Keratinocyte (primary cell): ENCODE results near the gene HEXB. TPM values are rescaled to one million over a fixed set of nuclear protein-coding genes. Genes with fewer than 3 reads are reported as not detected.
A peak's percentile ranks its signal among the peaks of the same experiment; 100 is the strongest.

ENCODE experiments used
- DNase-seq: peaks from one replicate; pipeline ENCODE4 v3.0.0-alpha.2; 2011; ENCODE audit warnings: low read depth, missing footprints, low spot score
- FAIRE-seq: peaks from 2 replicates; lab custom pipeline; 2011; peaks lifted over from hg19 to GRCh38; lab: Jason Lieb, UNC
- H2AFZ ChIP-seq: 2 replicates; pipeline ENCODE4 v1.6.0; 2012; ENCODE audit warnings: low read length, control low read depth, inconsistent platforms; ENCODE audit not compliant: control insufficient read depth
- H3K27ac ChIP-seq: 2 replicates; pipeline ENCODE4 v1.5.1; 2011; ENCODE audit warnings: low read length; ENCODE audit not compliant: control insufficient read depth, insufficient read depth
- H3K27me3 ChIP-seq: 3 replicates; pipeline ENCODE4 v1.6.0; 2011; ENCODE audit warnings: low read length; ENCODE audit not compliant: control insufficient read depth, insufficient read depth; ENCODE audit errors: extremely low read depth
- H3K36me3 ChIP-seq, 2 experiments: 2 replicates in 1 of 2; 3 replicates in 1 of 2; pipeline ENCODE4 v1.5.1; 2011; ENCODE audit warnings: low read length in 2 of 2, mild to moderate bottlenecking in 1 of 2; ENCODE audit not compliant: control insufficient read depth in 2 of 2, insufficient read depth in 2 of 2; ENCODE audit errors: extremely low read depth in 1 of 2
- H3K4me1 ChIP-seq: 3 replicates; pipeline ENCODE4 v1.5.1; 2011; ENCODE audit warnings: low read length; ENCODE audit not compliant: control insufficient read depth, insufficient read depth; ENCODE audit errors: extremely low read depth
- H3K4me2 ChIP-seq: 3 replicates; pipeline ENCODE4 v1.6.0; 2011; ENCODE audit warnings: low read depth, low read length; ENCODE audit not compliant: control insufficient read depth, insufficient read depth; ENCODE audit errors: extremely low read depth
- H3K4me3 ChIP-seq, 3 experiments: fragments of 200-600 bp in 1 of 3; sonication (generic) in 1 of 3; 2 replicates in 2 of 3; 3 replicates in 1 of 3; pipeline ENCODE4 v1.5.1; 2011 to 2016; ENCODE audit warnings: low read length in 3 of 3, mild to moderate bottlenecking in 3 of 3, control low read depth in 2 of 3, inconsistent platforms in 1 of 3, low read depth in 1 of 3, mixed read lengths in 1 of 3, mixed run types in 1 of 3, moderate library complexity in 1 of 3; ENCODE audit not compliant: control insufficient read depth in 2 of 3, insufficient read depth in 2 of 3; ENCODE audit errors: extremely low read depth in 1 of 3
- H3K79me2 ChIP-seq: 2 replicates; pipeline ENCODE4 v1.6.0; 2012; ENCODE audit warnings: low read length; ENCODE audit not compliant: control insufficient read depth, insufficient read depth
- H3K9ac ChIP-seq: 3 replicates; pipeline ENCODE4 v1.6.0; 2011; ENCODE audit warnings: low read length; ENCODE audit not compliant: control insufficient read depth, insufficient read depth; ENCODE audit errors: extremely low read depth
- H3K9me1 ChIP-seq: 3 replicates; pipeline ENCODE4 v1.6.0; 2011; ENCODE audit warnings: low read length; ENCODE audit not compliant: control insufficient read depth, insufficient read depth; ENCODE audit errors: extremely low read depth
- H3K9me3 ChIP-seq: 2 replicates; pipeline ENCODE4 v1.5.1; 2012; ENCODE audit warnings: low read depth, low read length; ENCODE audit not compliant: control insufficient read depth
- H4K20me1 ChIP-seq: 3 replicates; pipeline ENCODE4 v1.6.0; 2011; ENCODE audit warnings: low read length; ENCODE audit not compliant: control insufficient read depth, insufficient read depth; ENCODE audit errors: extremely low read depth
- CTCF ChIP-seq, 3 experiments: IDR thresholded peaks in 1 of 3; conservative IDR thresholded peaks in 1 of 3; optimal IDR thresholded peaks in 1 of 3; 2 replicates in 2 of 3; 3 replicates in 1 of 3; pipeline versions ENCODE3 to v1.5.1; 2011; ENCODE audit warnings: low read length in 3 of 3, mild to moderate bottlenecking in 3 of 3, moderate library complexity in 2 of 3, control low read depth in 1 of 3, inconsistent platforms in 1 of 3; ENCODE audit not compliant: insufficient read depth in 2 of 3; ENCODE audit errors: extremely low read depth in 1 of 3
- EZH2 ChIP-seq: IDR thresholded peaks from one replicate; pipeline ENCODE4 v1.6.1; 2012; ENCODE audit warnings: inconsistent platforms, mild to moderate bottlenecking, low read length, moderate library complexity
- dilution Hi-C: fragments of 300-500 bp; cut with MboI; formaldehyde crosslinking; loops from one replicate; pipeline ENCODE4 v1.7.0; 2020; ENCODE audit warnings: low sequenced_read_pairs; ENCODE audit not compliant: extremely low pct_ligation_motif_present
- polyA plus RNA-seq, 5 experiments: library from polyadenylated mRNA; depleted of rRNA in 3 of 5; stranded (reverse) in 3 of 5; stranded (forward) in 1 of 5; unstranded in 1 of 5; fragments of >200 nt; gene quantifications; 1 replicate in 1 of 5; 2 replicates in 3 of 5; 3 replicates in 1 of 5; pipeline versions ENCODE4 v1.2.1 to v1.2.3, GENCODE V29; 2011 to 2012; ENCODE audit warnings: missing spikeins in 2 of 5, low read depth in 1 of 5, low replicate concordance in 1 of 5

HEXB gene
- polyA plus RNA-seq, 1 donor (not counting 4 experiments of a cell fraction or from before 2014, with no cell fraction given) = 192 TPM

GRCh38 chr5:74686962-74687751, 2.1 kb downstream of the HEXB start:
- dilution Hi-C loops = no loop called here
- no peaks in the 10 kb centered on the region for H3K27me3 ChIP-seq
- H3K4me1 ChIP-seq = peaks cover 22% of the 10 kb centered on the region
- H3K9me1 ChIP-seq = peaks cover 5% of the 10 kb centered on the region
- H3K9ac ChIP-seq = no peak overlapping the region
- TF ChIP-seq EZH2 = no peak
- TF ChIP-seq CTCF (optimal IDR thresholded peaks at IDR 0.05 in 1 of 3, IDR thresholded peaks at IDR 0.05 in 1 of 3, conservative IDR thresholded peaks at IDR 0.05 in 1 of 3; ENCODE audit: extremely low read depth in 1 of 3, insufficient read depth in 2 of 3, low read length in 3 of 3) = no peak
- H3K36me3 ChIP-seq = peaks cover 7 to 11% of the 10 kb centered on the region in 2 experiments
- no peak overlapping the region for H2AFZ ChIP-seq
- H4K20me1 ChIP-seq = no peaks in the 10 kb centered on the region
- no peak overlapping the region for H3K27ac ChIP-seq
- DNase-seq = no peak
- peak overlapping the region in 1 of 3 experiments; percentile 2 for H3K4me3 ChIP-seq
- peak overlapping the region; percentile 93 for H3K4me2 ChIP-seq
- FAIRE-seq = no peak
- H3K9me3 ChIP-seq = no peaks in the 10 kb centered on the region
- H3K79me2 ChIP-seq = peaks cover 31% of the 10 kb centered on the region

DNA sequence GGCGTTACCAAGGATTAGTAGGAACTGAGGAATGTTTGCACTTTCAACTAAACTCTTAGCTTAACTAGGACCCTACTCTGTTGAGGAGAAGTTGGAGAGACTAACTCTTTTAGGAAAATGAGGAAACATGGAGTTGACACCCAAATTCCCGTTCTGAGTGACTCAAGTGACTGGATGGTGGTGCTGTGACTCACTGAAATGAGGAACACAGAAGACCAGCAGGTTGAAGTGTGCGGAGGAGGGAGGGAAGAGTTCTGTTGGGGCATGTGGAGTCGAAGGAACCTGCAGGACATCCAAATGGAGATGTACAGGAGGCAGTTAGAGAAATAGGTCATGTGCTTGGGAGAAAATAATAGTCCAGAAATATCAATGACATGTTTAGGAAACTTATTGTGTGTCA, 8.2 kb downstream of the HEXB start:
- peak overlapping the region; percentile 11 for H3K4me2 ChIP-seq
- DNase-seq (peak; percentile 26), FAIRE-seq (peak; percentile 94)
- dilution Hi-C loops = no loop called here
- no peaks in the 10 kb centered on the region for H3K27me3 ChIP-seq
- H4K20me1 ChIP-seq = no peaks in the 10 kb centered on the region
- H3K36me3 ChIP-seq = peaks cover 17 to 20% of the 10 kb centered on the region in 2 experiments
- peak overlapping the region; percentile 10 for H3K27ac ChIP-seq
- H3K79me2 ChIP-seq = peaks cover 5% of the 10 kb centered on the region
- peaks cover 13% of the 10 kb centered on the region for H3K4me1 ChIP-seq
- no peak overlapping the region for H2AFZ ChIP-seq
- H3K4me3 ChIP-seq = no peak overlapping the region
- H3K9me1 ChIP-seq = no peaks in the 10 kb centered on the region
- no peak overlapping the region for H3K9ac ChIP-seq
- H3K9me3 ChIP-seq = no peaks in the 10 kb centered on the region
- TF ChIP-seq EZH2 = no peak
